ENCODE results near the gene SPIB.

SPIB gene

GRCh38 chr19:50476907-50477238, 58.1 kb downstream of the SPIB start:
- peak overlapping the region; percentile 91 for H3K4me3 ChIP-seq (ENCODE audit: low read depth, low read length)
- DNase-seq (ENCODE audit: low read depth, low spot score), result no peak
- ChIA-PET POLR2A (no interaction called here), CTCF (interaction anchor here (1.1 kb wide), 1 partner anchor 16 kb away, joined by 5 read pairs; no protein-coding TSS in a partner anchor)
- TF ChIP-seq CTCF (IDR thresholded peaks at IDR 0.05; ENCODE audit: insufficient read depth, low read length, missing control alignments), result no peak

- TF ChIP-seq CTCF (IDR thresholded peaks at IDR 0.05; ENCODE audit: insufficient read depth, low read length, missing control alignments), result no peak
- peak overlapping the region; percentile 91 for H3K4me3 ChIP-seq (ENCODE audit: low read depth, low read length)
- ChIA-PET CTCF (interaction anchor here (0.9 to 2.6 kb wide), 8 partner anchors 15 to 120 kb away, joined by 3 to 25 read pairs (median 4); partner anchors contain the start of gene JOSD2), POLR2A (no interaction called here)
- no peak for DNase-seq (ENCODE audit: low read depth, low spot score)
Observed at GRCh38 chr19:50477751-50478515, 59.2 kb downstream of the SPIB start.

- CTCF ChIA-PET, result interaction anchor here (0.6 to 2.6 kb wide), 11 partner anchors 15 to 129 kb away, joined by 3 to 25 read pairs (median 4); partner anchors contain the start of gene JOSD2
- peak; percentile 68 for TF ChIP-seq CTCF (IDR thresholded peaks at IDR 0.05; ENCODE audit: insufficient read depth, low read length, missing control alignments)
- POLR2A ChIA-PET, result no interaction called here
- no peak overlapping the region for H3K4me3 ChIP-seq (ENCODE audit: low read depth, low read length)
- DNase-seq (ENCODE audit: low read depth, low spot score), result no peak
Observed at GRCh38 chr19:50478901-50479715, 60.4 kb downstream of the SPIB start.

GRCh38 chr19:50479761-50480251, 61.1 kb downstream of the SPIB start:
- ChIA-PET POLR2A (no interaction called here), CTCF (interaction anchor here (1.3 to 2.6 kb wide), 4 partner anchors 76 to 130 kb away, joined by 3 to 25 read pairs (median 10); no protein-coding TSS in a partner anchor)
- no peak for TF ChIP-seq CTCF (IDR thresholded peaks at IDR 0.05; ENCODE audit: insufficient read depth, low read length, missing control alignments)
- no peak for DNase-seq (ENCODE audit: low read depth, low spot score)
- no peak overlapping the region for H3K4me3 ChIP-seq (ENCODE audit: low read depth, low read length)

- no peak for DNase-seq (ENCODE audit: low read depth, low spot score)
- ChIA-PET CTCF (interaction anchor here (1.0 to 2.6 kb wide), 3 partner anchors 75 to 112 kb away, joined by 3 to 25 read pairs (median 6); no protein-coding TSS in a partner anchor), POLR2A (interaction anchor here (0.6 kb wide), 1 partner anchor 183 kb away, joined by 3 read pairs; no protein-coding TSS in a partner anchor)
- TF ChIP-seq CTCF (IDR thresholded peaks at IDR 0.05; ENCODE audit: insufficient read depth, low read length, missing control alignments), result no peak
- no peak overlapping the region for H3K4me3 ChIP-seq (ENCODE audit: low read depth, low read length)
Observed at GRCh38 chr19:50480281-50481111, 61.8 kb downstream of the SPIB start.

Data from AG04449 (cell line).